GM19035 (cell line): ENCODE results near the gene ANKRD40.

ENCODE experiments used
- ATAC-seq: cut with Tn5 transposase; IDR thresholded peaks from one replicate; pipeline ENCODE4 v1.9.1; 2021; ENCODE audit not compliant: unreplicated experiment

Gene ANKRD40

GRCh38 chr17:50651661-50652060, 56.1 kb downstream of the ANKRD40 start:
- no peak for ATAC-seq

- no peak for ATAC-seq
Measured at GRCh38 chr17:50649042-50649908, 58.4 kb downstream of the ANKRD40 start.

GRCh38 chr17:50647187-50647586, 60.5 kb downstream of the ANKRD40 start:
- no peak for ATAC-seq

GRCh38 chr17:50645748-50646682, 61.7 kb downstream of the ANKRD40 start:
- no peak for ATAC-seq
